UCSD-AML1 (cell line): Measurements from ENCODE around the gene INAVA.
"Not testable (repeated sequence)": the region's sequence is repeated elsewhere in the genome, so short reads cannot be mapped to it uniquely, and the experiment has no call there.

Source experiments
- DNase-seq: peaks from one replicate; lab custom pipeline; 2025; ENCODE audit not compliant: unreplicated experiment; lab: John Stamatoyannopoulos, UW

INAVA gene

GRCh38 chr1:200899015-200899386 lies 4.3 kb downstream of the INAVA start:
- DNase-seq, result no peak

DNA sequence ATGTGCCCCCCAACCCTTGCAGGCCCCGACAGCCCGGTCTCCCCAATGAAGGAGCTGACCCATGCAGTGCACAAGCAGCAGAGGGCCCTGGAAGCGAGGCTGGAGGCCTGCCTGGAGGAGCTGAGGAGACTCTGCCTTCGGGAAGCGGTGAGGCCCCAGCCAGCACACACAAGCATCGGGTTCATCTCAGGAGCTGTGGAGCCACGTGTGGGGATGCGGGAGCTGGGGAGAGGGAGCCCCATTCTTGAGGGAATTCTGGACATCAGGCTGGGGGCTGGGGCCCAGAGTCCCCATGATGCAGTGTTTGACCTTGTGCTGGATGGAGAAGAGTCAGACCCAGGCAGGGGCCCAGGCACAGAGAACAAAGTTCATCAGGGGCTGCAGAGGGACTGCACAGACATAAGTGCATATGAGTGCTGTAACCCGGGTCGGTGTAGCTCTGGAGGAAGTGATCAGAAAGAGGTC lies 4.8 kb downstream of the INAVA start:
- DNase-seq, result no peak

- no peak for DNase-seq
These were observed 5.5 kb downstream of the INAVA start for GRCh38 chr1:200899954-200900867.

GRCh38 chr1:200900877-200901276 lies 6.2 kb downstream of the INAVA start:
- no peak for DNase-seq

- no peak for DNase-seq
These were observed 6.7 kb downstream of the INAVA start for GRCh38 chr1:200901350-200901749.

DNA sequence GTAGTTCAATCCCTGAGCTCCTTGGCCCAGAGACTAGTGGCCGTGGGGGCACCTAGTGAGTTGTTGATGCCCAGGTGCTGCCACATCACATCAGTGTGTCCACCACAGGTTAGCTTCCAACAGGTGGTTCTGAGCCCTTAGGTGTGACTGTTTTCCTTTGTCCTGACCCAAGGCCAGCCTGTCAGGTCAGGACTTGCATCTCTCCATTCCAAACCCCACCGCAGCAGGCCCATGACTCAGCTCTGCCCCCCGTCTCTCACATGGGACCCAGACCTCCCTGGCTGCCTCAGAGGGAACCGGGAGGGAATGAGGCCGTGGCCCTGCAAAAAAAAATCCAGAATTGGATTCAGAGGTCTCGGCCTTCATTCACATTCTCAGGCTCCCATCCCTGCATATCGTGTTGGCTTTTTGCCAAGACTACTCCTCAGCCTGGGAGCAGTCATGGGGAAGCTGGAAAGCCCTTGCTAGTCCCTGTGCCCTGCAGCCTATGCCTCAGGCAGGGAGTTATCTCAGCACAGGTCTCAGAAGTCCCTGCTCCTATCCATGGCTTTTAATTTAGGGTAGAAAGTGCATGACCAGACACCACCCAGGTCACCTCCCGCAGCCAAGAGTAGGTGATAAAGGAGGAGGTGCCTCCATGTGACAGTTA lies 7.2 kb downstream of the INAVA start:
- DNase-seq, result no peak

- no peak for DNase-seq
These were observed 9.1 kb downstream of the INAVA start for GRCh38 chr1:200903793-200904192.

- DNase-seq, result no peak
These were observed 10.1 kb downstream of the INAVA start for GRCh38 chr1:200904772-200905171.

DNA sequence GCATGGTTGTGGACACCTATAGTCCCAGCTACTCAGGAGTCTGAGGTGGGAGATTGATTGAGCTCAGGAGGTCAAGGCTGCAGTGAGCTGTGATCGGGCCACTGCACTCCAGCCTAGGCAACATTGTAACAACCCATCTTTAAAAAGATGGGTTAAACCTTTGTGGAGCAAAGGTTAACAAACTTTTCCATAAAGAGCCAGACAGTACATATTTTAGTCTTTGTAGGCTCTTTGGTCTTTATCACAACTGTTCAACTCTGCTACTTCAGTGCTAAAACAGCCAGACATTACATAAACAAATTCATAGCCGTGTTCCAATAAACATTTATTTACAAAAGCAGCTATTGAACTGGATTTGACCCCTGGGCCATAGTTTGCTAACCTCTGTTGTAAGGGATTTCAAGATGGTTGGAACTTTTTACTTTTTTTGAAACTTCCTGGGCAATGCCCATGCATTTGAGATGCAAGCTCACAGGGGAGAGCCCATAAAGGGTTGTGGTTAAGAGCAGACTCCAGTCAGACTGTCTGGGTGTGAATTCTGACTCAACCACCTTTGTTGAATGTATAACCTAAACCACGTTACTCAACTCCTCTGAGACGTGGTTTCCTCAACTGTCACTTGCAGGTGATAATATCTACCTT lies 10.8 kb downstream of the INAVA start:
- DNase-seq, result no peak

- DNase-seq, result no peak
These were observed 11.8 kb downstream of the INAVA start for GRCh38 chr1:200906491-200906890.

GRCh38 chr1:200907611-200908097 lies 13.0 kb downstream of the INAVA start:
- DNase-seq, result no peak

DNA sequence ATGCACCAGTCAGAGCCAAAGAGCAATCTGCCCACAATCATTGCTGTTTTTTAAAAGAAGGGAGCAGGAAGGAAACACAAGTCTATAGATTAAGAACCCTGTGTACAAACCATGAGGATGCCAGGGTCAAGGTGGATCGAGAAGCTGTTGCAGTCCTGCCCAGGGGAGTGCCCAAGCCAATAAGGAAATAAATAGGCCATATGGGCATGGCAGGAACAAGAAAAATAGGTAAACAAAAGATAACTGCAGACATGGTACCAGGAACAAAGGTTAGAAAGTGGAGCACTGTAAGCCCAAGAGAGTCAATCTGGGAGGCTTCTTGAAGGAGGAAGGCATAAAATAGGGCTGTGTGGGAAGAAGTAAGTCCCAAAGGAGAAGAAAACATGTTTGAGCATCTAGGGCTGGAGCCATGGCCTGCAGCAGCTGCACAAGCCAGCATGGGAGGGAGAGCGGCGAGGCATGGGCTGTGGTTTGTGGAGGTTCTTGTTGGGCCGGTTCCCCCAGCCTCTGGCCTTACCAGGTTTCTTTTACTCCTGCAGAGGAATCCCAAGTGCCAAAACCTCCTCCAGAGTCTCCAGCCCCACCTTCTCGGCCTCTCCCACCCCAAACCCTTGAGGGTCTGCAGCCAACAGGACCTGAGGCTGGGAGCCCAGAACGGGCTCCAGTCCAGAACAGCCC lies 13.6 kb downstream of the INAVA start:
- no peak for DNase-seq

DNA sequence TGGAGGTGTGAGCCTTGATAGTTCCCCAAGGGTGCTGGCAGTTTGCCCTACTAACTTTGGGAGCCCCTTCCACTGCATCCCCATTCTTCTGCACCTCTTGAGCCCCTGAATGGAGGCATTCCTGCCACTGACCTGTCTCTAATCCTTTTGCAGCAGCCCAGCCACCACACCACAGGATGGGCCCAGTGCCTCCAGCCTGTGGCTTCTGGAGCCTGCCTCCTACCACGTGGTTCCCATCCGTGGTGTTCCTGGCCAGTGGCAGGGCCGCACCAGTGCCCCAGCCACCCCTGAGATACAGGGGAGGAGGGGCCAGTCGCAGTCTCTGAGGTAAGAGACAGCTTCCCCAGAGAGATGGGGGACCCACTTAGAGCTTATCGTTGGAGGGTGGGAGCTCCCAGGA lies 14.4 kb downstream of the INAVA start:
- no peak for DNase-seq

- DNase-seq, result no peak
These were observed 15.1 kb downstream of the INAVA start for GRCh38 chr1:200909757-200910239.

DNA sequence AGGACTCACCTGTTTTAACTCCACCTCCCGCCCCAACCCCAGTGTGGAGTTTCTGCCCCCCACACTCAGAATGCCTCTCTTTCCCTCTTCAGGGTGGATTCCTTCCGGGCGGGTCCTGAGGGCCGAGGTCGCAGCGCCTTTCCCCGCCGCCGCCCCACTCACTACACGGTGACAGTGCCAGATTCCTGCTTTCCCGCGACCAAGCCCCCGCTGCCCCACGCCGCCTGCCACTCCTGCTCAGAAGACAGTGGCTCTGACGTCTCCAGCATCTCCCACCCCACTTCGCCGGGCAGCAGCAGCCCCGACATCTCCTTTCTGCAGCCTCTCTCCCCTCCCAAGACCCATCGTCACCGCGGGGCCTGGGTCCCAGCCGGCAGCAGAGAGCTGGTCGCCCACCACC lies 16.7 kb downstream of the INAVA start:
- DNase-seq, result no peak

- not testable (repeated sequence) for DNase-seq
These were observed 17.2 kb downstream of the INAVA start for GRCh38 chr1:200911936-200912335.

DNA sequence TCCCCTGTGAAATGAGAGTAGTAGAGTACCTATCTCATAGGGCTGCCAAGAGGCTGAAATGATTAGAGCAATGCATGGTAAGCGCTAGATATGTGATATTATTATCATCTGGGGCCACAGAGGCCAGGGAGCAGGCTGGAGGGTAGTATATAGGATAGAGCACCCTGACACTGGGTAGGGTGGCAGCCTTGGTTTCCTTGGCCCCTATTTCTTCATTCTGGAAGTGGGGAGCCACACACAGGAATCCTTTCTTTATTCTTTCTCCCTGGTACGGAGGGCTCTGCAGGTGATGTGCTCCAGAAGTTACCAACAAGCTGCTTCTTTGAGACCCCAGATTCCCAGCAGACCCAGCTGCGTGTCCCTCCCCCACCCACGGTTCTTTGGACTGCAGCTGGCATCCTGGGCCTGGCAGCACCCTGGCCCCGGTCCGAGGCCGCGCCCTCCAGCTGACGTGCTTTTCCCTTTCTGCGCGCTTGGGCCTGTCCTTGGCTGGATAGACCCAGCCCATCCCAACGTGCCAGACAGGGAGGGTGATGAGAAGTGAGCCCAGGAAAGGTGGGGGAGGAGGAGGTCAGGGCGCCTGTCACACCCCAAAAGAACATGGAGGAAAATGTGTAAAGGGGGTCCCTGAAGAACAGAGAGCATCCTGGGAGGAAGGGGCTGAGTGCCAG lies 18.2 kb downstream of the INAVA start:
- DNase-seq, result no peak

DNA sequence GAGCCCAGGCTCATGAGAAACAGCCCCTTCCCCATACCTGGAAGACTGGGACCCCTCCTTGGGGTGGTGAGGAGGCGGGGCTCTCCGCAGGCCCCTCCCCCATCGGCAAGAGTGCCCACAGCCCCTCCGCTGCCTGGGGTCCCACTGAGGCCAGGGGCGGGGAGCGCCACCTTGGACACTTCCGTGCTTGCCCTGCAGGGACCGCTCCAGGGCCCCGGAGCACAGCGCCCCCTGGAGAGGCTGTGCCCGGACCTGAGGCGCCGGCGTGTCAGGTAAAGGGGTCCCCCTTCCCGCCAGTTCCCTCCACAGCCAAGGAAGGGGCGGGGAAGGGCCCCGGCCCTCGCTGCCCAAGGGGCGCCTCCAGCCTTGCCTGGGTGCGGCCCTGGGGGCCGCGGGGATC lies 21.5 kb downstream of the INAVA start:
- no peak for DNase-seq

GRCh38 chr1:200916681-200917080 lies 22.0 kb downstream of the INAVA start:
- DNase-seq, result no peak

DNA sequence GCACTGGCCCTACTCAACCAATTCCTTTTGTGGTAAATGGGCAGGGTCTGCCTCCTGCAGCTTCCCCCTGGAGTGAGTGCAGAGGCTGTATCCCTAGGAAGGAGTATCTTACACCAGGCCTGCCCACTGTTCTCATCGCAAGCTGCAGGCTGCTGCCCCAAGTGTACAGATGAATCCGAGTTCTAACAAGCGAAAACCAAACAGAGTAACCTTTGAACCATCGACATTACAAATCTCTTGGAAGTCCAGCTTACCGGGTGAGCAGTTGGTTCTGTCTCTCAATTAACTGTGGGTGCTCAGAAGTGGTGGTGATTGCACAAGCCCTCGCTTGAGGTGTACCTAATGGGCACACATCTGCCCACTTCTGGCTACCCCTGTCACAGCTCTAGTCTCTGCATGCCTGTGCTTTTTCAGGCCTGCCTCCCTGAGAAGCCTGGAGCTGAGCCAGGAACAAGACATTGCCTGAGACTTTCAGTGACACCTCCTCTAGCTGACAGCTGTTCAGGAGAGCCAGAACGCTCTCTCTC lies 22.7 kb downstream of the INAVA start:
- no peak for DNase-seq
